Measurements from ENCODE around the gene AGFG2. TPM values are rescaled to one million over a fixed set of nuclear protein-coding genes. Genes with fewer than 3 reads are reported as not detected.
A peak's percentile ranks its signal among the peaks of the same experiment; 100 is the strongest.

The AGFG2 gene
- total RNA-seq, 1 experiment from 2014 or later = 11.2 TPM

DNA sequence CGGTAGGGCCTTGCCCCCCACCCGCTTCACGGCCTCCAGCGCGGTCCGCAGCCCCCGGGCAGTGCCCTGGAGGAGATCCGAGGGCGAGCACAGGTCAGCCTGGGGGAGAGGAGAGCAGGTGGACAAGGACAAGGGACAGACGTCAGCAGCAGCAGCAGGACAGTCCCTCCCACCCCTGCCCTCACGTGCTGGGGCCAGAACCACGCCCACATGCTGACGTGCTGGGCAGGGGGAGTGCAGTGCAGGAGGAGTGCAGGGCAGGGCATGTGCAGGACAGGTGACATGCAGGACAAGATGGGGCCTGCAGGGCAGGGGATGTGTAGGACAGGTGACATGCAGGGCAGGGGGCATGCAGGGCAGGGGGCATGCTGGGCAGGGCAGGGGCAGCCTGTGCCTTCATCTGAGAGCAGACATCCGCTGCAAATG lies 36.2 kb downstream of the AGFG2 start:
- peaks cover 5% of the 10 kb centered on the region; the same call in 1 of the 2 replicates for H3K4me1 ChIP-seq (ENCODE audit: insufficient read depth, low read length)
- no peak overlapping the region for H2AFZ ChIP-seq (ENCODE audit: low read length)
- H3K56ac ChIP-seq (ENCODE audit: insufficient read length, low read depth, low read length) = no peak overlapping the region
- no peak overlapping the region for H3K27ac ChIP-seq (ENCODE audit: insufficient read length, low read depth, low read length)
- Mint-ChIP-seq H3K36me3 (ENCODE audit: insufficient read depth in 1 of 3, low read depth in 3 of 3) (peaks cover 11 to 27% (median 23%) of the 10 kb centered on the region in 3 experiments; a peak in 6 of 7 replicates), H3K27ac (peak overlapping the region in 1 of 3 experiments; percentile 71; a peak in 1 of 7 replicates), H3K27me3 (ENCODE audit: low read depth) (peaks cover 5% of the 10 kb centered on the region), H3K4me1 (peaks cover 16 to 19% of the 10 kb centered on the region in 2 experiments), H3K9me3 (no peaks in the 10 kb centered on the region), H3K4me3 (no peak overlapping the region)
- no peaks in the 10 kb centered on the region for H4K20me1 ChIP-seq (ENCODE audit: control insufficient read depth, insufficient read depth, insufficient read length)
- no peak overlapping the region for H3K4me2 ChIP-seq (ENCODE audit: insufficient read depth, insufficient read length, low read length)
- no peak overlapping the region for H2BK120ac ChIP-seq (ENCODE audit: low read depth, low read length, poor library complexity, severe bottlenecking)
- H4K91ac ChIP-seq (ENCODE audit: insufficient read length, low read depth, low read length) = no peak overlapping the region
- no peak overlapping the region for H3K4ac ChIP-seq (ENCODE audit: low read depth, low read length)
- H3K23me2 ChIP-seq (ENCODE audit: insufficient read length, low read depth, low read length, poor library complexity, severe bottlenecking) = peaks cover 1% of the 10 kb centered on the region
- no peak for TF ChIP-seq CTCF (conservative IDR thresholded peaks at IDR 0.05)
- H3K18ac ChIP-seq (ENCODE audit: insufficient read length, low read depth, low read length) = no peak overlapping the region
- H2BK5ac ChIP-seq (ENCODE audit: insufficient read length, low read length) = no peak overlapping the region
- no peak overlapping the region for H2BK20ac ChIP-seq (ENCODE audit: low read depth, low read length, poor library complexity, severe bottlenecking)
- H2BK12ac ChIP-seq (ENCODE audit: insufficient read length, low read depth, low read length) = no peak overlapping the region
- no peaks in the 10 kb centered on the region for H3K79me2 ChIP-seq (ENCODE audit: insufficient read depth, low read length)
- no peaks in the 10 kb centered on the region for H3K79me1 ChIP-seq (ENCODE audit: insufficient read depth, low read depth, low read length, poor library complexity, severe bottlenecking)
- WGBS (ENCODE audit: extremely low coverage, insufficient read length, low lambda C conversion rate) = no CpG with 5 or more reads among the region's 14 CpGs
- no peak overlapping the region for H3T11ph ChIP-seq (ENCODE audit: low read length)
- H2AK5ac ChIP-seq (ENCODE audit: insufficient read length, low read length) = no peak overlapping the region
- no peak overlapping the region for H4K5ac ChIP-seq (ENCODE audit: insufficient read length, low read depth, low read length)
- no peak overlapping the region for H4K8ac ChIP-seq (replicated peaks; ENCODE audit: insufficient read length, low read depth, low read length)
- H3K9me3 ChIP-seq (ENCODE audit: control insufficient read depth, low read depth, low read length) = no peaks in the 10 kb centered on the region
- H3K23ac ChIP-seq (ENCODE audit: insufficient read length, low read depth, low read length) = no peak overlapping the region
- no peak overlapping the region for H3K14ac ChIP-seq (ENCODE audit: insufficient read depth, low read length)
- no peaks in the 10 kb centered on the region for H3K27me3 ChIP-seq (ENCODE audit: insufficient read depth, low read length)
- no peak overlapping the region for H3K9ac ChIP-seq (ENCODE audit: extremely low read depth, insufficient read length, low read length)
- H2BK15ac ChIP-seq (ENCODE audit: low read depth, low read length) = no peak overlapping the region
- DNase-seq = peak; percentile 48
